IMR-90 (cell line): ENCODE measurements around the gene SENP5. TPM values are rescaled to one million over a fixed set of nuclear protein-coding genes. Genes with fewer than 3 reads are reported as not detected.

ENCODE experiments used
- ATAC-seq: fragments of 200-7000 bp; cut with Tn5 transposase; 2 replicates; pipeline ENCODE4 v1.9.1; 2020; ENCODE audit warnings: low read depth, mild to moderate bottlenecking, moderate library complexity
- BruUV-seq: library from RNA; stranded (reverse); fragments of 400-500 nt; replicated peaks from 2 replicates; lab custom pipeline; 2021; lab: Mats Ljungman, UMichigan
- CTCF ChIA-PET: fragments of 300-600 bp; formaldehyde crosslinking; extraction: SDS; loops from one replicate; lab custom pipeline; 2021; ENCODE audit warnings: antibody characterized with exemption; lab: Yijun Ruan, JAX
- POLR2A ChIA-PET: fragments of 300-600 bp; sonication (Branson Sonifier 250); formaldehyde crosslinking; loops from one replicate; lab custom pipeline; 2022; ENCODE audit warnings: antibody characterized with exemption; ENCODE audit not compliant: unreplicated experiment; lab: Charles Lee
- DNase-seq: peaks from one replicate; pipeline ENCODE4 v3.0.0; 2013
- H2AFZ ChIP-seq: replicated peaks from 2 replicates; pipeline ENCODE3; 2013; ENCODE audit warnings: low read length, mild to moderate bottlenecking; ENCODE audit not compliant: poor library complexity
- H2AK5ac ChIP-seq: 2 replicates; pipeline ENCODE4 v1.6.1; 2013; ENCODE audit warnings: low read depth, low read length, inconsistent platforms
- H2AK9ac ChIP-seq: replicated peaks from 2 replicates; pipeline ENCODE3; 2013; ENCODE audit warnings: mild to moderate bottlenecking, low read depth, low read length, moderate library complexity; ENCODE audit not compliant: poor library complexity
- H2BK120ac ChIP-seq: 2 replicates; pipeline ENCODE4 v1.6.1; 2013; ENCODE audit warnings: low read depth, low read length, inconsistent platforms
- H2BK15ac ChIP-seq: 3 replicates; pipeline ENCODE4 v1.6.1; 2013; ENCODE audit warnings: low read depth, low read length, inconsistent platforms
- H2BK20ac ChIP-seq: 2 replicates; pipeline ENCODE4 v1.6.1; 2013; ENCODE audit warnings: low read depth, mild to moderate bottlenecking, inconsistent platforms, low read length, moderate library complexity
- H2BK5ac ChIP-seq: 2 replicates; pipeline ENCODE4 v1.6.1; 2013; ENCODE audit warnings: mild to moderate bottlenecking, low read depth, low read length, inconsistent platforms; ENCODE audit not compliant: poor library complexity, severe bottlenecking
- H3K14ac ChIP-seq: replicated peaks from 2 replicates; pipeline ENCODE4 v1.6.1; 2013; ENCODE audit warnings: low read depth, low read length, inconsistent platforms
- H3K18ac ChIP-seq: 2 replicates; pipeline ENCODE4 v1.6.1; 2013; ENCODE audit warnings: low read depth, low read length, control low read depth
- H3K23ac ChIP-seq: 2 replicates; pipeline ENCODE4 v1.6.1; 2013; ENCODE audit warnings: low read depth, low read length, inconsistent platforms
- H3K27ac ChIP-seq: 2 replicates; pipeline ENCODE4 v1.5.1; 2013; ENCODE audit warnings: mild to moderate bottlenecking, control low read depth, low read length; ENCODE audit not compliant: insufficient read depth
- H3K27me3 ChIP-seq: 2 replicates; pipeline ENCODE4 v1.6.1; 2013; ENCODE audit warnings: low read length; ENCODE audit not compliant: control insufficient read depth, insufficient read depth
- H3K36me3 ChIP-seq: 2 replicates; pipeline ENCODE4 v1.6.1; 2013; ENCODE audit warnings: low read length, mixed read lengths; ENCODE audit not compliant: control insufficient read depth, insufficient read depth
- H3K4ac ChIP-seq: 2 replicates; pipeline ENCODE4 v1.6.1; 2013; ENCODE audit warnings: low read depth, low read length, inconsistent platforms
- H3K4me1 ChIP-seq: 2 replicates; pipeline ENCODE4 v1.6.1; 2013; ENCODE audit warnings: low read length, mixed read lengths; ENCODE audit not compliant: control insufficient read depth, insufficient read depth
- H3K4me2 ChIP-seq: 2 replicates; pipeline ENCODE4 v1.6.1; 2013; ENCODE audit warnings: low read depth, mild to moderate bottlenecking, control low read depth, low read length, moderate library complexity
- H3K4me3 ChIP-seq: 2 replicates; pipeline ENCODE4 v1.5.1; 2013; ENCODE audit warnings: low read depth, mild to moderate bottlenecking, control low read depth, low read length, moderate library complexity; ENCODE audit not compliant: insufficient read depth
- H3K56ac ChIP-seq: 2 replicates; pipeline ENCODE4 v1.6.1; 2013; ENCODE audit warnings: low read length, inconsistent platforms; ENCODE audit not compliant: insufficient read depth; ENCODE audit errors: extremely low read depth
- H3K79me1 ChIP-seq, 2 experiments: 2 replicates each; pipeline ENCODE4 v1.6.1; 2013; ENCODE audit warnings: low read length in 2 of 2, inconsistent platforms in 1 of 2, low read depth in 1 of 2
- H3K9ac ChIP-seq: 2 replicates; pipeline ENCODE4 v1.6.1; 2013; ENCODE audit warnings: low read depth, low read length, control low read depth
- H3K9me1 ChIP-seq: 2 replicates; pipeline ENCODE4 v1.6.1; 2013; ENCODE audit warnings: low read length, inconsistent platforms; ENCODE audit not compliant: insufficient read depth
- H3K9me3 ChIP-seq: 2 replicates; pipeline ENCODE4 v1.6.1; 2013; ENCODE audit warnings: low read length; ENCODE audit not compliant: control insufficient read depth, insufficient read depth
- H4K20me1 ChIP-seq: 2 replicates; pipeline ENCODE4 v1.6.1; 2013; ENCODE audit warnings: low read length, inconsistent platforms; ENCODE audit not compliant: insufficient read depth
- H4K5ac ChIP-seq: 2 replicates; pipeline ENCODE4 v1.6.1; 2013; ENCODE audit warnings: mild to moderate bottlenecking, low read depth, low read length, control low read depth
- H4K8ac ChIP-seq, 2 experiments: 2 replicates each; pipeline ENCODE4 v1.6.1; 2013; ENCODE audit warnings: low read depth in 2 of 2, low read length in 2 of 2, control low read depth in 1 of 2, inconsistent platforms in 1 of 2
- H4K91ac ChIP-seq: 2 replicates; pipeline ENCODE4 v1.6.1; 2013; ENCODE audit warnings: low read depth, low read length, inconsistent platforms; ENCODE audit not compliant: insufficient read depth
- RFX5 ChIP-seq: IDR thresholded peaks from 2 replicates; pipeline ENCODE4 v1.8.0; 2012; ENCODE audit warnings: low read depth, mild to moderate bottlenecking, low read length, moderate library complexity
- WGBS, 2 experiments: methylation state at CpG; one replicate each; pipeline versions ENCODE4 v1.1.5 to v1.1.7; 2013; ENCODE audit warnings: missing lambda C conversion rate in 2 of 2; ENCODE audit not compliant: insufficient read length in 1 of 2; ENCODE audit errors: extremely low coverage in 2 of 2; 5-methylcytosine and 5-hydroxymethylcytosine counted together
- dilution Hi-C: fragments of 300-500 bp; cut with HindIII; formaldehyde crosslinking; loops from one replicate; pipeline ENCODE4 v1.14.3; 2018; ENCODE audit warnings: low sequenced_read_pairs; ENCODE audit not compliant: unreplicated experiment
- in situ Hi-C: fragments of 300-500 bp; cut with MboI; formaldehyde crosslinking; loops from 3 replicates; pipeline ENCODE4 v1.14.3; 2019; ENCODE audit warnings: low sequenced_read_pairs, inconsistent platforms, mixed read lengths
- intact Hi-C: fragments of 100-400 bp; cut with micrococcal nuclease; formaldehyde crosslinking; loops from 2 replicates; pipeline ENCODE4 v1.10.0; 2022
- polyA plus RNA-seq, 3 experiments: library from polyadenylated mRNA; depleted of rRNA; stranded (reverse); fragments of >200 nt; gene quantifications; 2 replicates each; pipeline ENCODE4 v1.2.3, GENCODE V29; 2012; ENCODE audit warnings: low replicate concordance in 1 of 3
- total RNA-seq: library from RNA; depleted of rRNA; stranded (reverse); fragments of >200 nt; gene quantifications from 2 replicates; pipeline ENCODE4 v1.2.3, GENCODE V29; 2012

SENP5 gene
- total and polyA plus RNA-seq, 2 of the 4 experiments (the other 2 are of a cell fraction), result 7.4 to 44.4 TPM

- Histone ChIP-seq H3K4ac (no peak overlapping the region), H3K27ac (no peak overlapping the region), H2AK5ac (no peak overlapping the region), H3K4me1 (no peaks in the 10 kb centered on the region), H3K9me3 (no peaks in the 10 kb centered on the region), H2BK15ac (no peak overlapping the region), H3K4me2 (no peak overlapping the region), H3K56ac (no peak overlapping the region), H3K4me3 (no peak overlapping the region), H4K5ac (no peak overlapping the region), H3K9me1 (no peaks in the 10 kb centered on the region; the same call in 1 of the 2 replicates), H2BK20ac (no peak overlapping the region), H2BK120ac (no peak overlapping the region), H2AFZ (no peak overlapping the region), H3K36me3 (peaks cover 48% of the 10 kb centered on the region), H3K23ac (no peak overlapping the region), H4K8ac (no peak overlapping the region), H2BK5ac (no peak overlapping the region), H4K20me1 (no peaks in the 10 kb centered on the region), H3K27me3 (no peaks in the 10 kb centered on the region), H3K18ac (no peak overlapping the region), H3K9ac (no peak overlapping the region), H3K79me1 (peaks cover 15 to 16% of the 10 kb centered on the region in 2 experiments), H2AK9ac (no peak overlapping the region), H4K91ac (no peak overlapping the region), H3K14ac (no peak overlapping the region)
- DNase-seq (no peak), ATAC-seq (no peak)
- intact Hi-C loops, result no loop called here
- WGBS, 2 experiments, result no CpG with 5 or more reads among the region's 3 CpGs
- POLR2A ChIA-PET, result interaction anchor here (0.7 kb wide), 1 partner anchor 10 kb away, joined by 20 read pairs; no protein-coding TSS in a partner anchor
- BruUV-seq, result no TSS peak
- in situ Hi-C loops, result no loop called here
- dilution Hi-C loops, result no loop called here
- CTCF ChIA-PET, result no interaction called here
- TF ChIP-seq RFX5, result no peak
Measured at GRCh38 chr3:196932600-196932999, 64.9 kb downstream of the SENP5 start.
